ENCODE results near the gene ITPK1. TPM values are rescaled to one million over a fixed set of nuclear protein-coding genes. Genes with fewer than 3 reads are reported as not detected.

Gene ITPK1
- total and polyA plus RNA-seq, 2 donors (not counting 3 experiments of a cell fraction or from before 2014, with no cell fraction given) = 39.6 to 51.8 TPM

GRCh38 chr14:93005135-93005813 lies 110.5 kb downstream of the ITPK1 start:
- intact Hi-C loops (cut with micrococcal nuclease) = no loop called here
- Histone ChIP-seq H3K4me3 (replicated peaks in 1 of 3; ENCODE audit: insufficient read depth in 1 of 3, low read depth in 1 of 3, low read length in 3 of 3) (no peak overlapping the region), H4K20me1 (replicated peaks; ENCODE audit: control insufficient read depth, extremely low read depth, insufficient read depth, low read length) (no peaks in the 10 kb centered on the region), H3K27me3 (ENCODE audit: control insufficient read depth in 2 of 2, insufficient read depth in 2 of 2, low read length in 2 of 2) (no peaks in the 10 kb centered on the region), H3K79me2 (ENCODE audit: control insufficient read depth, insufficient read depth, low read length) (no peaks in the 10 kb centered on the region), H3K9me1 (replicated peaks; ENCODE audit: control insufficient read depth, extremely low read depth, insufficient read depth, low read length) (no peaks in the 10 kb centered on the region), H3K4me2 (ENCODE audit: insufficient read depth, low read length) (no peak overlapping the region), H3K9ac (replicated peaks; ENCODE audit: extremely low read depth, insufficient read depth, low read length) (no peak overlapping the region), H2AFZ (ENCODE audit: low read depth, low read length) (no peak overlapping the region), H3K4me1 (ENCODE audit: control insufficient read depth, extremely low read depth, insufficient read depth, low read length) (no peaks in the 10 kb centered on the region), H3K36me3 (ENCODE audit: control insufficient read depth in 2 of 2, extremely low read depth in 1 of 2, insufficient read depth in 2 of 2, low read length in 2 of 2) (no peaks in the 10 kb centered on the region), H3K27ac (ENCODE audit: insufficient read depth, low read depth, low read length) (no peak overlapping the region), H3K9me3 (replicated peaks; ENCODE audit: control insufficient read depth, insufficient read depth, low read length) (no peaks in the 10 kb centered on the region)
- FAIRE-seq (no peak), DNase-seq (ENCODE audit: low read depth, low spot score) (no peak)
- ChIA-PET POLR2A (no interaction called here), CTCF (no interaction called here)
- BruUV-seq (replicated peaks) = no TSS peak
- dilution Hi-C loops (cut with MboI; ENCODE audit: extremely low pct_ligation_motif_present, low sequenced_read_pairs) = no loop called here
- TF ChIP-seq POLR2A (IDR thresholded peaks at IDR 0.05; ENCODE audit: low read depth, low read length) (no peak), EZH2 (IDR thresholded peaks at IDR 0.05; ENCODE audit: borderline replicate concordance, low read depth, low read length, severe bottlenecking) (no peak), MAX (IDR thresholded peaks at IDR 0.05; ENCODE audit: insufficient read depth, insufficient read length) (no peak), MYC (IDR thresholded peaks at IDR 0.05; ENCODE audit: low read depth, low read length) (no peak), GATA2 (IDR thresholded peaks at IDR 0.05; ENCODE audit: insufficient read depth, insufficient read length, low read depth, low read length) (no peak), JUN (IDR thresholded peaks at IDR 0.05; ENCODE audit: borderline replicate concordance, insufficient read depth, insufficient read length, low read depth) (no peak), POLR2AphosphoS5 (IDR thresholded peaks at IDR 0.05; ENCODE audit: insufficient read depth, low read depth, low read length) (no peak), FOS (IDR thresholded peaks at IDR 0.05; ENCODE audit: borderline replicate concordance, insufficient read depth, low read length) (no peak), CTCF (IDR thresholded peaks at IDR 0.05; ENCODE audit: extremely low read depth in 1 of 2, insufficient read depth in 1 of 2, low read depth in 1 of 2, low read length in 2 of 2) (no peak)
